Measurements from ENCODE around the gene GHR. TPM values are rescaled to one million over a fixed set of nuclear protein-coding genes. Genes with fewer than 3 reads are reported as not detected.

The GHR gene
- total RNA-seq, 1 donor from 2014 or later = 0.17 TPM

- H3K4me3 ChIP-seq (ENCODE audit: low read depth, low read length) = no peak overlapping the region
- TF ChIP-seq CTCF (conservative IDR thresholded peaks at IDR 0.05; ENCODE audit: low read depth, low read length) = no peak
- no peak for DNase-seq (ENCODE audit: low read depth)
Observed at GRCh38 chr5:42454216-42454995, 31.2 kb downstream of the GHR start.

GRCh38 chr5:42461033-42461432, 37.8 kb downstream of the GHR start:
- DNase-seq (ENCODE audit: low read depth) = no peak
- TF ChIP-seq CTCF (conservative IDR thresholded peaks at IDR 0.05; ENCODE audit: low read depth, low read length) = no peak
- no peak overlapping the region for H3K4me3 ChIP-seq (ENCODE audit: low read depth, low read length)

GRCh38 chr5:42461507-42461906, 38.3 kb downstream of the GHR start:
- no peak overlapping the region for H3K4me3 ChIP-seq (ENCODE audit: low read depth, low read length)
- no peak for TF ChIP-seq CTCF (conservative IDR thresholded peaks at IDR 0.05; ENCODE audit: low read depth, low read length)
- no peak for DNase-seq (ENCODE audit: low read depth)

- no peak for DNase-seq (ENCODE audit: low read depth)
- TF ChIP-seq CTCF (conservative IDR thresholded peaks at IDR 0.05; ENCODE audit: low read depth, low read length) = no peak
Observed at GRCh38 chr5:42462083-42462482, 38.8 kb downstream of the GHR start.

GRCh38 chr5:42467572-42467971, 44.3 kb downstream of the GHR start:
- TF ChIP-seq CTCF (conservative IDR thresholded peaks at IDR 0.05; ENCODE audit: low read depth, low read length) = no peak
- no peak for DNase-seq (ENCODE audit: low read depth)
- H3K4me3 ChIP-seq (ENCODE audit: low read depth, low read length) = no peak overlapping the region

More at GRCh38 chr5:42462083-42462482, 38.8 kb downstream of the GHR start:
- no peak overlapping the region for H3K4me3 ChIP-seq (ENCODE audit: low read depth, low read length)

GRCh38 chr5:42467981-42468524, 44.8 kb downstream of the GHR start:
- no peak for TF ChIP-seq CTCF (conservative IDR thresholded peaks at IDR 0.05; ENCODE audit: low read depth, low read length)
- no peak for DNase-seq (ENCODE audit: low read depth)
- no peak overlapping the region for H3K4me3 ChIP-seq (ENCODE audit: low read depth, low read length)
